HG03135 (cell line): ENCODE measurements around the gene LAMB3.

Source experiments
- ATAC-seq: cut with Tn5 transposase; IDR thresholded peaks from one replicate; pipeline ENCODE4 v1.9.1; 2021; ENCODE audit warnings: mild to moderate bottlenecking, moderate library complexity; ENCODE audit not compliant: unreplicated experiment

Gene LAMB3

DNA sequence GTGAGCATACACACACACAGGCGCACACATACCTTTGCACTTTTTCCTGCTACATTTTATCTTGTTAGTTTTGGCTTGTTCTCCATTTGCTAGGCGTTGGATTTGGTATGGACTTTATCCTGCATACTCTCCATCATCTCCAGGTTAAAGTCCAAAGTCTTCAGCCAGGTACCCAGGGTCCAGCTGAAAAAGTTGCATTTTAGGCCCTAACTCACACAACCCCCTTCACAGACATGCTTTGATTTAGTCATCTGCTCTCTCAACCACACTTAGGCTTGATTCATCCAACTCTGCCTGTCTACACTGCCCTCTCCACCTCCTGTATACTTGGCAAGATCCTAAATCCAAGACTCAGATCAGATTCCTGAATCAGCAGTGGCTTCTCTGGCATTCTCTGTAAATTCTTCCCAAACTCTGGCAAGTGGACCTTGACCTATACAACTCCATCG is 10.7 kb upstream of the LAMB3 start:
- no peak for ATAC-seq

DNA sequence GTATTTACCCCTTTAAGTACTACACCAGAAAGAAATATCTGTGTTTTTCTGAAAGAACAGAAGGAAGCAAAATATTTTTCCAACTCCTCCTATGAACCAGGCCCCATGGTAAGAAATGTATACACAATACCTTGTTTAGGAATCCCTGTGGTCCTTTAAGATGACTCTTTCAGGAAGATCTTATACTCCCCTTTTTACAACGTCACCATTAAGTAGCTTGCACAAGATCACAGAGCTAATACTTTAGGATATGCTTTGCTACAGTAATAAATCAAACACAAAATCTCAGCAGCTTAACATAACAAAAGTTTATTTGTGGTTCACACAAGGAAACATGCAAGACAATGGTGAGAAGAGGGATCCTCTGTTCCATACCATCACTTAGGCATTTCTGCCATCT is 8.8 kb upstream of the LAMB3 start:
- ATAC-seq: no peak

DNA sequence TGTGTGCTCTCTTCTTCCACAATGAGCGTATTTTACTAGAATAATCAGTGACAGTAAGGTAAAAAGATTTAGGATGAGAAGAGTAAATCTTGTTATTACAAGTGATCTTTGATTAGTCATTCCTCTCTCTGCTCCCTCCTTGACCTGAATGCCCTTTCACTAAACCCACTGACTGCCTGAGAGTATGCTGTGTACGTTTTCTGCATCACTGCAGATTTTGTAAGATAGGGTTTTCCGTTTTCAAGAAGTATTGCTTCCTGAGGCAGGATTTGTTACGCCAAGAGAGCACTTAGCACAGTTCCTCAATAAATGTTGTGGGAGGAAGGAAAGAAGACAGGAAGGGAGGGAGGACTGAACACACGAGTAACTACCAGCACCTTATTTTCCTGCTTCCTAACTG is 7.7 kb upstream of the LAMB3 start:
- no peak for ATAC-seq

DNA sequence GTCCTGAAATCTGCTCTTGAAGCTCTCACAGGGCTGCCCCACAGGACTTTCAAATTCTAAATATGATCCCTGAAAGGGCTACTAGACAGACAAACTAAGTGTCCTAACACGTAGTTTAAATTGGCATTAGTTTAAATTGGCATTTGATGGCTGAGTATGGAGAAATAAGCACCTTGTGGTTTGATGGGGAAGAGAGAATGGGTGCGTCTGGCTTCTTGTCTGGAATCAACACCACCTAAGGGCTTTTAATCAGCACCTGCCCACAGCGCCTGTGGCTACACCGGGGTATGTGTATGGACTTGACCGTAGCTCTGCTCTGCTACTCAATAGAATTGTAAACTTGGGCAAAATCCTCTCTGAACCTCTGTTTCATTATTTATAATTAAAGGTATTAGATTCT is 5.7 kb upstream of the LAMB3 start:
- no peak for ATAC-seq

DNA sequence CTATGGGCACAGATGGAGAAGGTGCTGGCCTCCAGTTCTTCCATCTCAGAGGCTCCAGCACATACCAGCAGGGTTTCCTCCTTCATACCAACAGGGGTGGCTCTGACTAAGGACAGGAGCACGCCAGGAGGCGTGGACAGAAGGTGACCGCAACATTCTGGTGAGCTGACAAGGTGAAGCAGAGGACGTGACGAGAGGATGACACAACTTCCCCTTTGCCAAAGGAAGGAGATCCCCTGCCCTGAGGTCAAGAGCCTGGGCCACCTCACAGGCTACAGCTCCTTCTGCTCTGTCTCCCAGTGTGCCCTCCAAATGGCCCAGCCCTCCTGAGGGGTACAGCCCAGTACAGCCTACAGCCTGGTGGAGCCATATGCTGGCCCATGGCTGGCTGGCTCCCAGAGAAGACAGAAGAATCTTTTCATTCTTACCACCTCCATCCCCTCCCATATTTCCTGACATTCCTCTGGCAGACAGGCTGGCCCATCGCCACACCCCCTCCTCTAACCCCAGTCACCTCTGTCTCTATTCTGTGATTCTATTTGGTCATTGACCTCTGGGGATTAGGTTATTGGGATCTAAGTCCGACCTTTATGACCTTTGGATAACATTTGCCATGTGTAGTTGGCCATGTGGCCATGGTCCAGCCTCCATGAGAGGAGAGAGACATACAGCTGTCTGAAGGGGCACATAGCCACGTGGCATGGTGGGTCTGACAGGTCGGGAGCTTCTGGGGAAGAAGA is 5.1 kb upstream of the LAMB3 start:
- ATAC-seq: no peak

- ATAC-seq: no peak
These were observed 3.4 kb upstream of the LAMB3 start for GRCh38 chr1:209655411-209656231.

DNA sequence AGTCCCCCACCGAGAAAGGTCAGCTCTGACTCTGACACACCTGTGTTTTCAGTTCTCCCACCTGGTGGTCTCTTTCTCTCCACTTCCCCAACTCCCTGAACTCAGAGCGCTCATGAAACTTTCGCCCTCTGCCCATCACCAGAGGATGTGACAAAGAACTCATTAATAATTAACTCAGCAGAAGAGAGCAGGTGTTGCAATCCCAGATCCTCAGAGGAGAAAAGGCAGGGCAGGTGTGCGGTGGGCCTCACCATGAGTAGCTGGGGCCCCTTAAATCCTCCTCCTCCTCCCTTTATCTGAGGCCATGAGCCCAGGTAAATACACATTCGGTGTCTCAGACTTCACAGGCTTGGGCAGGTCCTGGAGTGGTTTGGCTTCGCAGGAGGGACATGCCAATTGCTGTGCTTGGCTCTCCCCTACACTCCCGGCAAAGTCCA is 1.7 kb upstream of the LAMB3 start:
- peak; percentile 41 for ATAC-seq

DNA sequence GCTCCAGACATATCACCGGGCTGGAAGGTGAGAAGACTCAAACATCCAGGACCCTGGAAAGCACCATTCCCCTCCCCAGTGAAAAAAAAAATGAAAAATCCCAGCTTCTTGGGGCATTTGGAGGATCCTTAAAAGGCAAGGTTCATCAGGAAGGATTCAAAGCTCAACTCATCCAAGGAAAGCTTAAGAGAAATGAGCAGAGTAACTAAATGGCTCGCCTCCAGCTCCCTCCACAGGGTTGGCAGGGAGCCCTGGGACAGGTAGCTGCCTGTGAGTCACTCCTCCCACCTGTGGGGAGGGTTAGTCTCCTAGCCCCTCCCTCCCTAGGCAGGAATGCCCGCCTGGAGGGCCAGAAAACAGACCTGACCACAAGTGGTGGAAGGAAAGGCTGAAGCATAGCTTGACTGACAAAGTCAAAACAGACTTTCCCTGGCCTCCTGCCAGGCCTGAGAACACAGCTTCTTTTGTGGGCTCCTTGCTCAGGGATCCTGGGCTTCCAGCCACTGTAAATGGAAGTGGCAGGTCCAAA is 712 bp upstream of the LAMB3 start:
- no peak for ATAC-seq

DNA sequence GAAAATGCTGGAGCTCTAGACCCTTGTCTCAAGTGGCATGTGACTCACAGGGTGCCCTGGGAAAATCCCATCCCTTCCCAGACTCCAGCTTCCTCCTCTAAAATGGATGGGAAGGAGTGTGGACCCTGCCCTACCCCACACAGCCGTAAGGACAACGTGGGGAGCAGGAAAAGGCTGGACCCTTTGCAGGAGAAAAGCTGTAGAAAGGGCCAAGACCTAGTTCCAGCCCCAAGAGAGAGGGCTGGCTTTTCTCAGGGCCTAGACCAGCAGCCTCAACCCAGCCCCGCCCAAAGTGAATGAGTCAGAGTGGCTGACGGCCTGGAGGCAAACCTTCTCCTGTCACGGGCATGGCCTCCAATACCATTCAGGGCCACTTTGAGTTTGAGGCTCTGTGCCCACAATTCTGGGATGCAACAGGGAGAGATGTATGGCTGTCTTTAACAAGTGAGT is 1.1 kb downstream of the LAMB3 start:
- ATAC-seq: peak; percentile 66

DNA sequence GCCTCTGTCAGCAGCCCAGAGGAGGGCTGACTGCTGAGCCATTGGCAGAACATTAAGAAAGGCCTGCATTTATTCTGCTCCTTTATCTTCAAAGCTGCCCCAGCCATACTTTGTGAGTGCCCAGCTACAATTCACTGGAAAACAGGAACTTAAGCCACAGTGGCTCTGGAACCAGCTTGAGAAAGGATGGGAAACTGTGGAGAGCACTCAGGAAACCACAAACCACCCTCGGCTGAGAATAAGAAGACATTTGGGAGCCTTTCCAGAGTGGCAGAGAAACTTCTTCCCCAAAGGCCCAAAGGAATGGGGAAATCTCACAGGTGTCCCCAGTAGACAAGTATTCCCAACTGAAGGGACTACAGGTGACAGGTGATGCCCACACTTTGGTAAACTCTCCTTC is 1.8 kb downstream of the LAMB3 start:
- ATAC-seq: no peak

GRCh38 chr1:209648931-209649776 is 3.1 kb downstream of the LAMB3 start:
- no peak for ATAC-seq

- ATAC-seq: no peak
These were observed 3.9 kb downstream of the LAMB3 start for GRCh38 chr1:209648346-209648745.

DNA sequence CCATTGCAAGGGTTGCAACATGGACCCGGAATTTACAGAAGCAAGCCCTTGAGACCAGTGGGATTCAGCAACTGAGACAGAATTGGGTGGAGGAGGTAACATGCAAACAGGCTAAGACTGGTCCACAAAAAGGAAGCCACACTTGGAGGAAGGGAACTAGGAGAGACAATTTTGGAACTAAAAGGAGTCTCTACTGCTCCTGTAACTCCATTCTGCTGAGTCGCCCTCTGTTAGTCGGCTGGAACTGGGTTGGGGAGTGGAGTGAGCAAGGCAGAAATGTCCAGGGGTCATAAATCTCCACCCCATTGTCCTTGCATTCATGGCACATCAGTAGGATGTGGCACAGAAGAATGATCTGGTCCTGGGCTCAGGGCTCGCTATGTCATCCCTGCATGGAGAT is 5.1 kb downstream of the LAMB3 start:
- no peak for ATAC-seq

DNA sequence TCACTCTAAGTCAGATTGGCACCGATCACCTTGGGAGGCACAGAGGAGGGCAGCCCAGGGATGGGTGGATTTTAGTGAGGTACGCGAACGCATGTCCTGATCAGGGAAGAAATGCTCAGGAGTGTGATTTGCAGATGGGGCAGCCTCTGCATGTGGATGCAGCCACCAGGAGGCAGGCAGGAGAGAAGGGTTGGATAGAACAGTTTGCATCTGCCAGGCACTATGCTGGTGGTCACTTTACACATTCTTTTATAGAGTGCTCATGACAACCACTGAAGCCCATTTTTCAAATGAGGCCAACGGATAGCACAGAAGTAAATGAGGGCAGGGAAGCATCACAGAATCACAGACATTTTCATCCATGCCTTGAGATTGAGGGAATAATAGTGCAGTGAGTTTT is 5.7 kb downstream of the LAMB3 start:
- ATAC-seq: no peak

DNA sequence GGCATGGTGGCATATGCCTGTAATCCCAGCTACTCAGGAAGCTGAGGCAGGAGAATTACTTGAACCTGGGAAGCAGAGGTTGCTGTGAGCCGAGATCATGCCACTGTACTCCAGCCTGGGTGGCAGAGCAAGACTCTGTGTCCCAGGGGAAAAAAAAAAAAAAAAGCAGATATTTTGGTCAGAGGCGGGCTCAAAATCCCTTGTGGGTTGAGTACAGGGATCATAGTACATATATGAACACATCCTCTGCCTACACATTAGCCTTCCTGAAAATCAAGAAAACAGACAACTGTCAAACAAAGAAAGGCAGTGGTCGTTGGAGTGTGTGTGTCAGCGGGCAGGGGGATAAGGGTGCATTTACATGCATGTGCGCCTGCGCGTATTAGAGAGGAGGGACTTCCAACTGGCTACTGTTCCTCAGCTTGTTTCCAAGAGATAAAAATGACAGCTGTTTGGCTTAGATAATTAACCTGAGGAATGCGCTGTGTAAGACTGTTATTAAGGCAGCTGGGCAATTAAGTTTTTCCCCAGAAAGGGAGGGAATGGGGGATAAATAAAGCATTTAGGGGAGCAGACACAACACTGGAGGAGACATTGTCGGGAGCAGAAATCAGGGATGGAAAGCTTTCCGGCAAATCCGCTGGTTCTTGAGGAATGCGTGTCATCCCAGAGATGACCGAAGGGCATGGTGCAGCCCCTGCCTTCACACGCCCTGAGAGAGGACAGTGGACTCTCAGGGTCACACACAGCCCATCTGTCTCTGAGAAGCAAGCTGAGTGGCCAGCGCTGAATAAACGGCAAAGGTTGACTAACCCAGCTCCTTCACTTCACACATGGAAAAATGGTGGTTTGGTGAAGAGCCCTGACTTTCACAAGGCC is 6.4 kb downstream of the LAMB3 start:
- no peak for ATAC-seq

DNA sequence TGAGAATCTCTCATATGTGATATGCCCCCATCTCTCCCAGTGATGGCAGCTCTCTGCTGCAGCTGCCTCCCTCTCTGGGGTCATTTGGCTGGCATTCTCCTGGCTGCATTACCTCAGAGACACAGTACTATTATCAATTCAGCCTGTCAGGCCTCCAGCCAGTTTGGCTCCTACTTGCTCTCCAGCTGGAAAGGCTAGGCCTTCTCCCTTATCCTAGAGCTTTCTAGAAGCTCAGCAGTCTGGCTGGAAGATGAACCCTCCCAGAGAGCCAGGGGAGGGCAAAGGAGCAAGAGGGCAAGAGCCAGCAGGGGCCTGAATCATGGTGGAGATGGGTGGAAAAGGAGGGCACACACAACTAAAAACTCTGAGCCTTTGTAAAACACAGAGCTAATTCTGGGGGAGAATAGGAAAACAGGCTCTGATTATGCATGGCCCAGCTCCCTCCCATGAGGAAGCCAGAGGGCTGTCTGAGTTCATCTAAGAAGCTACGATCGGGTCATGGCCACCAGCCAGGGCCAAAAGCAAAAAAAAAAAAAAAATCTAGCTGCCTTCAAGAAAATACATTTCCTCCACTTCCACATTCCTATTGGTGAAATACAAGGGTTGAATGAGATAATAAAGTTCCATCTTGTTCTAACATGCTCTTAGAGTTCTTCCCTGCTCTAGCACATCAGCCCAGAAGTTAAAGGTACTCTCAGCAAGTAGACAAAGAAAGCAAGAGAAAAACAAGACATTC is 8.8 kb downstream of the LAMB3 start:
- no peak for ATAC-seq

DNA sequence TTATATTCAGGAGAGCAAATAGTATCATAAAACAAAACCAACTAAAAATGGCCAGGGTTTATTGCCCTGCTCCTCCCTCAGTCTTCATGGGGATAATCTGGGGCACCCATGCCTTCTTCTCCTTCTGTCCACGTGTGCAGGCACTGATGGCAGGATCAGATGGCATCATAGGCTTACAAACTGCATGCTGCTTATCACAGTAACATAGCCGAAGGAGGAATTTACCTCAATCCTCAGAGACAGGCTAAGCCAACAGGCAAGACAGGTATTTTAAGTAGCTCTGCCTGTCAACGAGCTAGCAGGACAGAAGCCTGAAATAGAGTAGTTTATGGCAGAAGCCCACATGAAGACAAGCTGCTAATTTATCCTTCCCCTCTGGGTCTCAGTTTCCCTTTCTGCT is 9.4 kb downstream of the LAMB3 start:
- no peak for ATAC-seq

DNA sequence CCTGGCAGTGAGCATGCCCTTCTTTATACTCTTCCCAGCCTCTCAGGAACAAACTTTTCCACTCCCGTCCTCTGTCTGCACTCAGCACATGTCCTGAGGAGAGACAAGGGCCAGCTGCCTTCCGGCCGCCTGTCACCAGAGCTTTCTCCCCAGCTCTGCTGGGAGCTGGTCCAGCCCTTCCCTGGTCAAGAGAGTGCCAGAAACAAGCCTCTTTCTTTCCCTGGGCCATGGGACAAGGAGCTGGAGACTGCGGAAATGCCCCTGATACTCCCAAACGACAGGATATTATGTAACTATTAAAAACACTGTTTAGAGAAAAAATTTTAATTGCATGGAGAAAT is 10.4 kb downstream of the LAMB3 start:
- ATAC-seq: no peak

DNA sequence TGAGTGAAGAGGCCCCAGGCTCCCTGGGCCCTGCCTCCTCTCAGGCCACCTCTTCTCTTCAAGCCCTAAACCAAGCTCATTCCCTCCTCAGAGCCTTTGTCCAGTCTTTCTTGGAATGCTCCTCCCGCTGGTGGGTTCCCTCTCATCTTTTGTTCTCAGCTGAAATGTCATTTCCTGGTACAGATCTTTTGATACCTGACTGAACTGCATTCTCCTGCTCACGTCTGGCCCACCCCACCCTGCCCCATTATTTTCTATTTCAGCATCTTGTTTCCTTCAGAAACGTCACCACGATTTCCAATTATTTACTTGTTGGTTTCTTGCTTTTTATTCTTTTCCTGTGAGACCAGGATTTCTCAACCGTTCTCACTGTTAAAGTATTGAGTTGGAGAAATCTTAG is 16.4 kb downstream of the LAMB3 start:
- ATAC-seq: no peak
